Thymus (tissue), 11 donors: ENCODE data around the gene MAST2. TPM values are rescaled to one million over a fixed set of nuclear protein-coding genes. Genes with fewer than 3 reads are reported as not detected.
"Not testable (repeated sequence)": the region's sequence is repeated elsewhere in the genome, so short reads cannot be mapped to it uniquely, and the experiment has no call there.

Experiments used
- DNase-seq, 9 donors: peaks; one replicate each; pipeline ENCODE4 v3.0.0-alpha.2; 2013; ENCODE audit warnings: low spot score in 9 of 9, low read depth in 6 of 9, missing footprints in 1 of 9
- H3K27ac ChIP-seq, 2 donors: one replicate each; pipeline ENCODE4 v1.5.1; 2013; ENCODE audit warnings: control low read depth in 1 of 2, low read depth in 1 of 2, low read length in 1 of 2, mild to moderate bottlenecking in 1 of 2, moderate library complexity in 1 of 2
- H3K27me3 ChIP-seq, 2 donors: one replicate each; pipeline ENCODE4 v1.5.1; 2013; ENCODE audit warnings: low read length in 1 of 2; ENCODE audit not compliant: control insufficient read depth in 2 of 2, insufficient read depth in 1 of 2
- H3K36me3 ChIP-seq, 2 donors: one replicate each; pipeline ENCODE4 v1.5.1; 2013; ENCODE audit warnings: low read length in 1 of 2, mild to moderate bottlenecking in 1 of 2, moderate library complexity in 1 of 2; ENCODE audit not compliant: control insufficient read depth in 2 of 2, insufficient read depth in 2 of 2
- H3K4me1 ChIP-seq, 2 donors: one replicate each; pipeline ENCODE4 v1.5.1; 2013; ENCODE audit warnings: low read length in 2 of 2; ENCODE audit not compliant: control insufficient read depth in 2 of 2, insufficient read depth in 2 of 2
- H3K4me3 ChIP-seq, 2 donors: one replicate each; pipeline ENCODE4 v1.5.1; 2013; ENCODE audit warnings: low read length in 2 of 2, control low read depth in 1 of 2, mild to moderate bottlenecking in 1 of 2
- H3K9me3 ChIP-seq, 2 donors: one replicate each; pipeline ENCODE4 v1.5.1; 2013; ENCODE audit warnings: low read length in 1 of 2, mild to moderate bottlenecking in 1 of 2; ENCODE audit not compliant: control insufficient read depth in 2 of 2, insufficient read depth in 1 of 2
- WGBS: extraction: QIAGEN DNeasy Blood & Tissue Kit; methylation state at CpG from one replicate; pipeline ENCODE4 v1.1.7; 2013; 5-methylcytosine and 5-hydroxymethylcytosine counted together
- polyA plus RNA-seq: library from polyadenylated mRNA; stranded (reverse); fragments of 200-250 nt; gene quantifications from one replicate; pipeline ENCODE4 v1.2.3, GENCODE V29; 2013
- total RNA-seq: library from RNA; stranded (reverse); fragments of 120-200 nt; gene quantifications from one replicate; pipeline ENCODE4 v1.2.4, GENCODE V29; 2013
- donor health status: healthy.

MAST2 gene
- total and polyA plus RNA-seq, 2 donors, result 3.4 to 8.8 TPM

- WGBS, result over 99% methylated on average over 2 of the region's 2 CpGs
- no peaks in the 10 kb centered on the region for H3K27me3 ChIP-seq
- H3K27ac ChIP-seq, result no peak overlapping the region
- DNase-seq, result no peak
- no peaks in the 10 kb centered on the region for H3K36me3 ChIP-seq
- no peaks in the 10 kb centered on the region for H3K4me1 ChIP-seq
- H3K9me3 ChIP-seq, result peaks cover 0 to 5% of the 10 kb centered on the region in 2 donors
- no peak overlapping the region for H3K4me3 ChIP-seq
These were observed 21.2 kb downstream of the MAST2 start for GRCh38 chr1:45824607-45825006.

GRCh38 chr1:45827256-45827655 is 23.8 kb downstream of the MAST2 start:
- Histone ChIP-seq H3K4me1 (no peaks in the 10 kb centered on the region), H3K27me3 (no peaks in the 10 kb centered on the region), H3K4me3 (no peak overlapping the region), H3K36me3 (no peaks in the 10 kb centered on the region), H3K27ac (no peak overlapping the region), H3K9me3 (no peaks in the 10 kb centered on the region)
- WGBS, result 98% methylated on average over 2 of the region's 2 CpGs
- no peak for DNase-seq

GRCh38 chr1:45828841-45829240 is 25.4 kb downstream of the MAST2 start:
- no peaks in the 10 kb centered on the region for H3K36me3 ChIP-seq
- H3K27ac ChIP-seq, result no peak overlapping the region
- H3K27me3 ChIP-seq, result no peaks in the 10 kb centered on the region
- 100% methylated on average over 1 of the region's 1 CpG for WGBS
- no peaks in the 10 kb centered on the region for H3K9me3 ChIP-seq
- no peaks in the 10 kb centered on the region for H3K4me1 ChIP-seq
- DNase-seq, result no peak
- H3K4me3 ChIP-seq, result no peak overlapping the region

- DNase-seq, result no peak
- Histone ChIP-seq H3K36me3 (no peaks in the 10 kb centered on the region), H3K4me1 (no peaks in the 10 kb centered on the region), H3K27me3 (no peaks in the 10 kb centered on the region), H3K9me3 (no peaks in the 10 kb centered on the region), H3K27ac (no peak overlapping the region), H3K4me3 (no peak overlapping the region)
- 99% methylated on average over 2 of the region's 2 CpGs for WGBS
These were observed 29.9 kb downstream of the MAST2 start for GRCh38 chr1:45833361-45833760.

- 96% methylated on average over 1 of the region's 1 CpG for WGBS
- H3K4me1 ChIP-seq, result no peaks in the 10 kb centered on the region
These were observed 31.3 kb downstream of the MAST2 start for GRCh38 chr1:45834689-45835088.

GRCh38 chr1:45836451-45836850 is 33.0 kb downstream of the MAST2 start:
- no peaks in the 10 kb centered on the region for H3K36me3 ChIP-seq
- no peaks in the 10 kb centered on the region for H3K9me3 ChIP-seq
- no peaks in the 10 kb centered on the region for H3K27me3 ChIP-seq
- H3K4me3 ChIP-seq, result no peak overlapping the region
- H3K27ac ChIP-seq, result no peak overlapping the region
- no peak for DNase-seq
- WGBS, result 82% methylated on average over 3 of the region's 3 CpGs
- no peaks in the 10 kb centered on the region for H3K4me1 ChIP-seq

More at GRCh38 chr1:45834689-45835088, 31.3 kb downstream of the MAST2 start:
- H3K27ac ChIP-seq, result no peak overlapping the region
- H3K9me3 ChIP-seq, result no peaks in the 10 kb centered on the region
- DNase-seq, result no peak
- no peaks in the 10 kb centered on the region for H3K36me3 ChIP-seq
- no peaks in the 10 kb centered on the region for H3K27me3 ChIP-seq
- H3K4me3 ChIP-seq, result no peak overlapping the region

GRCh38 chr1:45836861-45837260 is 33.4 kb downstream of the MAST2 start:
- not testable (repeated sequence) for H3K27ac ChIP-seq, H3K4me3 ChIP-seq, H3K36me3 ChIP-seq, H3K4me1 ChIP-seq, H3K9me3 ChIP-seq, DNase-seq, H3K27me3 ChIP-seq
- WGBS, result 97% methylated on average over 7 of the region's 7 CpGs

GRCh38 chr1:45838322-45838721 is 34.9 kb downstream of the MAST2 start:
- H3K4me1 ChIP-seq, H3K4me3 ChIP-seq, DNase-seq, H3K9me3 ChIP-seq, H3K27me3 ChIP-seq, H3K27ac ChIP-seq, H3K36me3 ChIP-seq: not testable (repeated sequence)
- 96% methylated on average over 4 of the region's 4 CpGs for WGBS

- Histone ChIP-seq H3K4me3 (no peak overlapping the region), H3K27ac (no peak overlapping the region), H3K36me3 (no peaks in the 10 kb centered on the region), H3K27me3 (no peaks in the 10 kb centered on the region), H3K4me1 (no peaks in the 10 kb centered on the region), H3K9me3 (no peaks in the 10 kb centered on the region)
- no peak for DNase-seq
- 93% methylated on average over 1 of the region's 1 CpG for WGBS
These were observed 37.3 kb downstream of the MAST2 start for GRCh38 chr1:45840704-45841103.

- H3K4me1 ChIP-seq, result no peaks in the 10 kb centered on the region
- no peaks in the 10 kb centered on the region for H3K27me3 ChIP-seq
- no peak for DNase-seq
- 98% methylated on average over 1 of the region's 1 CpG for WGBS
- H3K36me3 ChIP-seq, result no peaks in the 10 kb centered on the region
- no peak overlapping the region for H3K27ac ChIP-seq
- no peak overlapping the region for H3K4me3 ChIP-seq
- no peaks in the 10 kb centered on the region for H3K9me3 ChIP-seq
These were observed 39.4 kb downstream of the MAST2 start for GRCh38 chr1:45842786-45843185.
